ENCODE data around the gene IFRD1. TPM values are rescaled to one million over a fixed set of nuclear protein-coding genes. Genes with fewer than 3 reads are reported as not detected.

Gene IFRD1
- total RNA-seq, 4 donors from 2014 or later, result 36.9 to 51.5 (median 48.0) TPM

- no peak for TF ChIP-seq CTCF (IDR thresholded peaks at IDR 0.05)
- no peak for TF ChIP-seq POLR2A (IDR thresholded peaks at IDR 0.05; ENCODE audit: low read depth)
- no peak for TF ChIP-seq POLR2AphosphoS5 (IDR thresholded peaks at IDR 0.05)
- Histone ChIP-seq H3K4me3 (no peak overlapping the region), H3K27ac (replicated peaks in 1 of 4) (no peak overlapping the region), H3K9me3 (no peaks in the 10 kb centered on the region), H3K4me1 (peaks cover 0 to 19% (median 0%) of the 10 kb centered on the region in 4 donors), H3K27me3 (no peaks in the 10 kb centered on the region), H3K36me3 (no peaks in the 10 kb centered on the region)
- DNase-seq (ENCODE audit: extremely low spot score), result no peak
- intact Hi-C loops (cut with DNase I), result no loop called here
- WGBS, result 92% methylated on average over 2 of the region's 2 CpGs
Measured at GRCh38 chr7:112502700-112503099, 52.4 kb downstream of the IFRD1 start.

GRCh38 chr7:112503361-112503972 lies 53.2 kb downstream of the IFRD1 start:
- no peak for DNase-seq (ENCODE audit: extremely low spot score)
- H3K36me3 ChIP-seq, result no peaks in the 10 kb centered on the region
- intact Hi-C loops (cut with DNase I), result no loop called here
- WGBS, result 87% methylated on average over 4 of the region's 4 CpGs
- H3K9me3 ChIP-seq, result no peaks in the 10 kb centered on the region
- no peak overlapping the region for H3K4me3 ChIP-seq
- H3K27me3 ChIP-seq, result no peaks in the 10 kb centered on the region
- TF ChIP-seq POLR2A (IDR thresholded peaks at IDR 0.05; ENCODE audit: low read depth) (no peak), EP300 (IDR thresholded peaks at IDR 0.05) (no peak), CTCF (IDR thresholded peaks at IDR 0.05) (no peak), POLR2AphosphoS5 (IDR thresholded peaks at IDR 0.05) (no peak)
- no peak overlapping the region for H3K27ac ChIP-seq (replicated peaks in 1 of 4)
- H3K4me1 ChIP-seq, result peaks cover 0 to 19% (median 0%) of the 10 kb centered on the region in 4 donors

GRCh38 chr7:112504093-112504695 lies 53.9 kb downstream of the IFRD1 start:
- no peak overlapping the region for H3K4me3 ChIP-seq
- intact Hi-C loops (cut with DNase I), result no loop called here
- no peak for DNase-seq (ENCODE audit: extremely low spot score)
- H3K36me3 ChIP-seq, result no peaks in the 10 kb centered on the region
- H3K27ac ChIP-seq (replicated peaks in 1 of 4), result no peak overlapping the region
- H3K27me3 ChIP-seq, result no peaks in the 10 kb centered on the region
- H3K4me1 ChIP-seq, result peaks cover 0 to 19% (median 0%) of the 10 kb centered on the region in 4 donors
- TF ChIP-seq EP300 (IDR thresholded peaks at IDR 0.05), result no peak
- WGBS, result 92% methylated on average over 5 of the region's 5 CpGs
- H3K9me3 ChIP-seq, result no peaks in the 10 kb centered on the region

- no peaks in the 10 kb centered on the region for H3K27me3 ChIP-seq
- intact Hi-C loops (cut with DNase I), result no loop called here
- no peak for DNase-seq (ENCODE audit: extremely low spot score)
- H3K4me3 ChIP-seq, result no peak overlapping the region
- no peak overlapping the region for H3K27ac ChIP-seq (replicated peaks in 1 of 4)
- H3K9me3 ChIP-seq, result no peaks in the 10 kb centered on the region
- H3K36me3 ChIP-seq, result no peaks in the 10 kb centered on the region
- TF ChIP-seq POLR2A (IDR thresholded peaks at IDR 0.05; ENCODE audit: low read depth) (no peak), EP300 (IDR thresholded peaks at IDR 0.05) (no peak), CTCF (IDR thresholded peaks at IDR 0.05) (no peak), POLR2AphosphoS5 (IDR thresholded peaks at IDR 0.05) (no peak)
- 72% methylated on average over 2 of the region's 2 CpGs for WGBS
- peaks cover 0 to 19% (median 0%) of the 10 kb centered on the region in 4 donors for H3K4me1 ChIP-seq
Measured at GRCh38 chr7:112505495-112505894, 55.2 kb downstream of the IFRD1 start.

- intact Hi-C loops (cut with DNase I), result no loop called here
- H3K27ac ChIP-seq (replicated peaks in 1 of 4), result no peak overlapping the region
- H3K27me3 ChIP-seq, result no peaks in the 10 kb centered on the region
- TF ChIP-seq POLR2A (IDR thresholded peaks at IDR 0.05; ENCODE audit: low read depth), result no peak
- no peak for TF ChIP-seq CTCF (IDR thresholded peaks at IDR 0.05)
- no peak for TF ChIP-seq EP300 (IDR thresholded peaks at IDR 0.05)
- TF ChIP-seq POLR2AphosphoS5 (IDR thresholded peaks at IDR 0.05), result no peak
- H3K9me3 ChIP-seq, result no peaks in the 10 kb centered on the region
- no peak for DNase-seq (ENCODE audit: extremely low spot score)
- WGBS, result 88% methylated on average over 1 of the region's 1 CpG
- no peak overlapping the region for H3K4me3 ChIP-seq
- no peaks in the 10 kb centered on the region for H3K36me3 ChIP-seq
- H3K4me1 ChIP-seq, result peaks cover 0 to 10% (median 0%) of the 10 kb centered on the region in 4 donors
Measured at GRCh38 chr7:112508404-112508803, 58.1 kb downstream of the IFRD1 start.
